Parathyroid adenoma (tissue), 2 donors: ENCODE data around the gene MAG.

ENCODE experiments used
- H2AFZ ChIP-seq: fragments of 300-600 bp; sonication (generic); one replicate; pipeline ENCODE4 v1.7.0; 2017; ENCODE audit warnings: antibody characterized with exemption, mild to moderate bottlenecking
- H3K27ac ChIP-seq: fragments of 300-600 bp; sonication (generic); one replicate; pipeline ENCODE4 v1.7.0; 2017
- H3K27me3 ChIP-seq: fragments of 300-600 bp; sonication (generic); one replicate; pipeline ENCODE4 v1.7.0; 2017; ENCODE audit warnings: low read length; ENCODE audit not compliant: control insufficient read depth, insufficient read depth
- H3K36me3 ChIP-seq: fragments of 300-600 bp; sonication (generic); one replicate; pipeline ENCODE4 v1.7.0; 2017; ENCODE audit warnings: low read length; ENCODE audit not compliant: control insufficient read depth, insufficient read depth
- H3K4me1 ChIP-seq: fragments of 300-600 bp; sonication (generic); one replicate; pipeline ENCODE4 v1.7.0; 2017; ENCODE audit warnings: control low read depth
- H3K4me2 ChIP-seq: fragments of 300-600 bp; sonication (generic); one replicate; pipeline ENCODE4 v1.7.0; 2017; ENCODE audit warnings: low read length
- H3K4me3 ChIP-seq: fragments of 300-600 bp; sonication (generic); one replicate; pipeline ENCODE4 v1.7.0; 2017; ENCODE audit warnings: low read depth, low read length
- H3K79me2 ChIP-seq: fragments of 300-600 bp; sonication (generic); one replicate; pipeline ENCODE4 v1.7.0; 2017; ENCODE audit warnings: control low read depth
- H3K9ac ChIP-seq: fragments of 300-600 bp; sonication (generic); one replicate; pipeline ENCODE4 v1.7.0; 2017; ENCODE audit warnings: mild to moderate bottlenecking
- H3K9me3 ChIP-seq: fragments of 300-600 bp; sonication (generic); one replicate; pipeline ENCODE4 v1.7.0; 2017; ENCODE audit warnings: low read length; ENCODE audit not compliant: control insufficient read depth
- CTCF ChIP-seq: fragments of 300-600 bp; sonication (generic); IDR thresholded peaks from one replicate; pipeline ENCODE4 v1.7.0; 2017; ENCODE audit warnings: antibody characterized with exemption, mild to moderate bottlenecking
- donor health status: primary hyperparathyroidism.

The MAG gene

GRCh38 chr19:35314858-35315470, 23.0 kb downstream of the MAG start:
- Histone ChIP-seq H3K36me3 (no peaks in the 10 kb centered on the region), H3K27me3 (no peaks in the 10 kb centered on the region), H3K4me3 (no peak overlapping the region), H3K9me3 (no peaks in the 10 kb centered on the region), H3K4me2 (no peak overlapping the region), H3K9ac (no peak overlapping the region), H2AFZ (no peak overlapping the region), H3K27ac (no peak overlapping the region), H3K79me2 (no peaks in the 10 kb centered on the region), H3K4me1 (no peaks in the 10 kb centered on the region)
- no peak for TF ChIP-seq CTCF

- Histone ChIP-seq H3K4me3 (no peak overlapping the region), H3K27ac (no peak overlapping the region), H3K36me3 (no peaks in the 10 kb centered on the region), H3K4me1 (no peaks in the 10 kb centered on the region), H2AFZ (no peak overlapping the region), H3K9ac (no peak overlapping the region), H3K9me3 (no peaks in the 10 kb centered on the region), H3K27me3 (no peaks in the 10 kb centered on the region), H3K79me2 (no peaks in the 10 kb centered on the region), H3K4me2 (no peak overlapping the region)
- no peak for TF ChIP-seq CTCF
Measured at GRCh38 chr19:35315883-35316282, 23.9 kb downstream of the MAG start.

- TF ChIP-seq CTCF, result no peak
- H3K9me3 ChIP-seq, result no peaks in the 10 kb centered on the region
- no peak overlapping the region for H2AFZ ChIP-seq
- no peak overlapping the region for H3K9ac ChIP-seq
- no peak overlapping the region for H3K4me3 ChIP-seq
- no peaks in the 10 kb centered on the region for H3K36me3 ChIP-seq
- no peaks in the 10 kb centered on the region for H3K27me3 ChIP-seq
- H3K79me2 ChIP-seq, result no peaks in the 10 kb centered on the region
- no peak overlapping the region for H3K27ac ChIP-seq
- no peaks in the 10 kb centered on the region for H3K4me1 ChIP-seq
- H3K4me2 ChIP-seq, result no peak overlapping the region
Measured at GRCh38 chr19:35316560-35316959, 24.6 kb downstream of the MAG start.

GRCh38 chr19:35317464-35318043, 25.6 kb downstream of the MAG start:
- Histone ChIP-seq H3K27ac (no peak overlapping the region), H3K9ac (no peak overlapping the region), H3K4me3 (no peak overlapping the region), H3K79me2 (no peaks in the 10 kb centered on the region), H3K27me3 (no peaks in the 10 kb centered on the region), H3K4me1 (no peaks in the 10 kb centered on the region), H3K36me3 (no peaks in the 10 kb centered on the region), H2AFZ (no peak overlapping the region), H3K9me3 (no peaks in the 10 kb centered on the region), H3K4me2 (no peak overlapping the region)
- TF ChIP-seq CTCF, result no peak
